Panc1 (cell line): Measurements from ENCODE around the gene WDR70. TPM values are rescaled to one million over a fixed set of nuclear protein-coding genes. Genes with fewer than 3 reads are reported as not detected.

Source experiments
- ATAC-seq: fragments of 200-7000 bp; cut with Tn5 transposase; 2 replicates; pipeline ENCODE4 v1.9.1; 2020; ENCODE audit warnings: mild to moderate bottlenecking, moderate library complexity
- BruUV-seq: library from RNA; stranded (reverse); fragments of 400-500 nt; replicated peaks from 2 replicates; lab custom pipeline; 2021; lab: Mats Ljungman, UMichigan
- CTCF ChIA-PET: fragments of 300-600 bp; sonication (Branson Sonifier 250); formaldehyde crosslinking; loops from one replicate; lab custom pipeline; 2022; ENCODE audit warnings: antibody characterized with exemption; lab: Charles Lee
- POLR2A ChIA-PET: fragments of 300-600 bp; sonication (Branson Sonifier 250); formaldehyde crosslinking; loops from one replicate; lab custom pipeline; 2022; ENCODE audit warnings: antibody characterized with exemption; lab: Charles Lee
- DNase-seq: peaks from one replicate; pipeline ENCODE4 v3.0.0-alpha.2; 2010; ENCODE audit warnings: low read depth, low spot score
- H3K27ac ChIP-seq: 2 replicates; pipeline ENCODE4 v1.5.1; 2011; ENCODE audit warnings: mild to moderate bottlenecking, low read length, inconsistent platforms
- H3K27me3 ChIP-seq: fragments of 200-500 bp; sonication (Bioruptor generic); 2 replicates; pipeline ENCODE4 v1.6.0; 2014; ENCODE audit warnings: low read length, inconsistent platforms; ENCODE audit not compliant: control insufficient read depth, insufficient read depth
- H3K36me3 ChIP-seq: fragments of 200-500 bp; sonication (Bioruptor generic); 2 replicates; pipeline ENCODE4 v1.5.1; 2014; ENCODE audit warnings: inconsistent platforms, mild to moderate bottlenecking, low read length, moderate library complexity; ENCODE audit not compliant: control insufficient read depth, insufficient read depth
- H3K4me1 ChIP-seq: 2 replicates; pipeline ENCODE4 v1.5.1; 2011; ENCODE audit warnings: inconsistent platforms, mild to moderate bottlenecking, low read length, moderate library complexity; ENCODE audit not compliant: control insufficient read depth, insufficient read depth
- H3K4me3 ChIP-seq, 2 experiments: 2 replicates each; pipeline ENCODE4 v1.5.1; 2011 to 2012; ENCODE audit warnings: low read depth in 2 of 2, low read length in 2 of 2, mild to moderate bottlenecking in 2 of 2, inconsistent platforms in 1 of 2, moderate library complexity in 1 of 2
- H3K9me3 ChIP-seq: fragments of 200-500 bp; sonication (Bioruptor generic); 2 replicates; pipeline ENCODE4 v1.5.1; 2014; ENCODE audit warnings: low read depth, mild to moderate bottlenecking, inconsistent platforms, low read length, moderate library complexity; ENCODE audit not compliant: control insufficient read depth, insufficient read depth
- CTCF ChIP-seq: fragments of 450-650 bp; IDR thresholded peaks from 2 replicates; pipeline ENCODE4 v1.5.1; 2017; ENCODE audit warnings: mild to moderate bottlenecking
- POLR2AphosphoS5 ChIP-seq: IDR thresholded peaks from 2 replicates; pipeline ENCODE4 v1.6.1; 2012; ENCODE audit warnings: mild to moderate bottlenecking, low read depth, low read length, moderate library complexity
- REST ChIP-seq, 2 experiments: IDR thresholded peaks; 2 replicates each; pipeline ENCODE4 v1.6.1; 2011 to 2012; ENCODE audit warnings: low read depth in 2 of 2, control low read depth in 1 of 2, low read length in 1 of 2, mild to moderate bottlenecking in 1 of 2, moderate library complexity in 1 of 2; ENCODE audit not compliant: insufficient read depth in 1 of 2
- SIN3A ChIP-seq: IDR thresholded peaks from 2 replicates; pipeline ENCODE4 v1.6.1; 2012; ENCODE audit warnings: low read depth, mild to moderate bottlenecking, low read length, moderate library complexity, borderline replicate concordance; ENCODE audit not compliant: insufficient read depth
- TCF7L2 ChIP-seq: IDR thresholded peaks from 2 replicates; pipeline ENCODE4 v1.6.1; 2011; ENCODE audit warnings: mild to moderate bottlenecking, low read depth, low read length, inconsistent platforms
- in situ Hi-C: cut with HindIII; loops from 2 replicates; pipeline ENCODE4 v1.10.0; 2016; ENCODE audit warnings: low sequenced_read_pairs, low pct_unique_long_range_greater_than_20kb
- intact Hi-C: fragments of 100-400 bp; cut with micrococcal nuclease; formaldehyde crosslinking; loops from one replicate; pipeline ENCODE4 v1.10.0; 2022; ENCODE audit not compliant: unreplicated experiment
- total RNA-seq: library from RNA; stranded (reverse); gene quantifications from one replicate; pipeline ENCODE4 v1.2.1, GENCODE V29; 2021; ENCODE audit not compliant: unreplicated experiment

Gene WDR70
- total RNA-seq, 1 experiment from 2014 or later: 29.5 TPM

- in situ Hi-C loops: no loop called here
- Histone ChIP-seq H3K27ac (no peak overlapping the region), H3K36me3 (no peaks in the 10 kb centered on the region), H3K4me3 (no peak overlapping the region), H3K27me3 (no peaks in the 10 kb centered on the region), H3K4me1 (no peaks in the 10 kb centered on the region), H3K9me3 (no peaks in the 10 kb centered on the region)
- ChIA-PET CTCF (interaction anchor here (0.9 kb wide), 1 partner anchor 53 kb away, joined by 3 read pairs; no protein-coding TSS in a partner anchor), POLR2A (no interaction called here)
- BruUV-seq: no TSS peak
- intact Hi-C loops: no loop called here
- DNase-seq (no peak), ATAC-seq (no peak)
- TF ChIP-seq TCF7L2 (no peak), SIN3A (no peak), REST (IDR thresholded peaks at IDR 0.05; ENCODE audit: insufficient read depth in 1 of 2, low read depth in 2 of 2, low read length in 1 of 2) (no peak), POLR2AphosphoS5 (no peak), CTCF (no peak)
Observed at GRCh38 chr5:37552770-37553719, 173.9 kb downstream of the WDR70 start.

- in situ Hi-C loops: no loop called here
- Histone ChIP-seq H3K9me3 (no peaks in the 10 kb centered on the region), H3K27me3 (no peaks in the 10 kb centered on the region), H3K27ac (no peak overlapping the region), H3K36me3 (no peaks in the 10 kb centered on the region), H3K4me1 (no peaks in the 10 kb centered on the region), H3K4me3 (no peak overlapping the region)
- TF ChIP-seq POLR2AphosphoS5 (no peak), CTCF (no peak), TCF7L2 (no peak), REST (IDR thresholded peaks at IDR 0.05; ENCODE audit: insufficient read depth in 1 of 2, low read depth in 2 of 2, low read length in 1 of 2) (no peak), SIN3A (no peak)
- intact Hi-C loops: no loop called here
- ATAC-seq (no peak), DNase-seq (no peak)
- ChIA-PET POLR2A (interaction anchor here (0.6 to 0.7 kb wide), 2 partner anchors 22 to 153 kb away, joined by 5 to 6 read pairs; no protein-coding TSS in a partner anchor), CTCF (no interaction called here)
- BruUV-seq: no TSS peak
Observed at GRCh38 chr5:37553720-37554404, 174.7 kb downstream of the WDR70 start.
